NCI-H1436 treated with DMSO at 0.1 percent for 48 hours (cell line): ENCODE measurements around the gene MAGI2.

Experiments used
- DNase-seq: peaks from one replicate; lab custom pipeline; 2025; lab: John Stamatoyannopoulos, UW

Gene MAGI2

GRCh38 chr7:78786055-78786454 lies 667.4 kb downstream of the MAGI2 start:
- DNase-seq, result no peak

GRCh38 chr7:78783179-78783962 lies 670.1 kb downstream of the MAGI2 start:
- no peak for DNase-seq

- no peak for DNase-seq
Measured at GRCh38 chr7:78780560-78780959, 672.9 kb downstream of the MAGI2 start.

- no peak for DNase-seq
Measured at GRCh38 chr7:78779788-78780187, 673.7 kb downstream of the MAGI2 start.

GRCh38 chr7:78777829-78778228 lies 675.6 kb downstream of the MAGI2 start:
- DNase-seq, result no peak

GRCh38 chr7:78770422-78771410 lies 682.8 kb downstream of the MAGI2 start:
- no peak for DNase-seq

GRCh38 chr7:78769481-78770101 lies 683.9 kb downstream of the MAGI2 start:
- no peak for DNase-seq

GRCh38 chr7:78768859-78769258 lies 684.6 kb downstream of the MAGI2 start:
- DNase-seq, result no peak

GRCh38 chr7:78765943-78766729 lies 687.3 kb downstream of the MAGI2 start:
- DNase-seq, result no peak

- no peak for DNase-seq
Measured at GRCh38 chr7:78764571-78764970, 688.9 kb downstream of the MAGI2 start.

GRCh38 chr7:78762625-78763024 lies 690.8 kb downstream of the MAGI2 start:
- DNase-seq, result no peak

GRCh38 chr7:78760620-78761355 lies 692.7 kb downstream of the MAGI2 start:
- DNase-seq, result no peak

GRCh38 chr7:78752554-78752953 lies 700.9 kb downstream of the MAGI2 start:
- no peak for DNase-seq

GRCh38 chr7:78751253-78751652 lies 702.2 kb downstream of the MAGI2 start:
- DNase-seq, result no peak

GRCh38 chr7:78749052-78749746 lies 704.3 kb downstream of the MAGI2 start:
- no peak for DNase-seq

- no peak for DNase-seq
Measured at GRCh38 chr7:78747592-78747991, 705.9 kb downstream of the MAGI2 start.

GRCh38 chr7:78746301-78746700 lies 707.2 kb downstream of the MAGI2 start:
- no peak for DNase-seq

- DNase-seq, result no peak
Measured at GRCh38 chr7:78742694-78743093, 710.8 kb downstream of the MAGI2 start.

- DNase-seq, result no peak
Measured at GRCh38 chr7:78736548-78736947, 716.9 kb downstream of the MAGI2 start.

- no peak for DNase-seq
Measured at GRCh38 chr7:78734626-78735025, 718.8 kb downstream of the MAGI2 start.
